Esophagus muscularis mucosa (tissue), 4 donors: ENCODE measurements around the gene SLC25A36. TPM values are rescaled to one million over a fixed set of nuclear protein-coding genes. Genes with fewer than 3 reads are reported as not detected.
A peak's percentile ranks its signal among the peaks of the same experiment; 100 is the strongest.
"Not testable (repeated sequence)": the region's sequence is repeated elsewhere in the genome, so short reads cannot be mapped to it uniquely, and the experiment has no call there.

ENCODE experiments used
- DNase-seq: peaks from one replicate; pipeline ENCODE4 v3.0.0-alpha.2; 2017; ENCODE audit errors: extremely low spot score
- H3K27ac ChIP-seq, 4 donors: fragments of 200-600 bp; sonication (generic); replicated peaks in 1 of 4; 1 replicate in 3 of 4; 2 replicates in 1 of 4; pipeline ENCODE4 v1.5.1; 2016 to 2019; ENCODE audit warnings: mild to moderate bottlenecking in 1 of 4
- H3K27me3 ChIP-seq, 4 donors: fragments of 200-600 bp; sonication (generic); one replicate each; pipeline versions ENCODE4 v1.5.1 to v1.6.0; 2016 to 2019
- H3K36me3 ChIP-seq, 4 donors: fragments of 200-600 bp; sonication (generic); one replicate each; pipeline ENCODE4 v1.5.1; 2016 to 2019
- H3K4me1 ChIP-seq, 4 donors: fragments of 200-600 bp; sonication (generic); one replicate each; pipeline ENCODE4 v1.5.1; 2016 to 2019
- H3K4me3 ChIP-seq, 4 donors: fragments of 200-600 bp; sonication (generic); 1 replicate in 2 of 4; 2 replicates in 2 of 4; pipeline ENCODE4 v1.5.1; 2016 to 2019; ENCODE audit warnings: mild to moderate bottlenecking in 4 of 4, moderate library complexity in 1 of 4
- H3K9me3 ChIP-seq, 4 donors: fragments of 200-600 bp; sonication (generic); 1 replicate in 3 of 4; 2 replicates in 1 of 4; pipeline ENCODE4 v1.5.1; 2016 to 2019
- CTCF ChIP-seq, 3 experiments: fragments of 200-600 bp in 2 of 3; fragments of 450-650 bp in 1 of 3; sonication (generic) in 2 of 3; IDR thresholded peaks; one replicate each; pipeline ENCODE4 v1.5.1; 2017 to 2019; ENCODE audit warnings: antibody characterized with exemption in 3 of 3, mild to moderate bottlenecking in 2 of 3, moderate library complexity in 1 of 3
- EP300 ChIP-seq: sonication (generic); formaldehyde crosslinking; IDR thresholded peaks from one replicate; pipeline ENCODE4 v1.6.1; 2017; ENCODE audit warnings: antibody characterized with exemption
- POLR2A ChIP-seq: fragments of 450-650 bp; IDR thresholded peaks from one replicate; pipeline ENCODE4 v1.6.1; 2017; ENCODE audit warnings: antibody characterized with exemption, moderate library complexity, mild to moderate bottlenecking, low read depth
- POLR2AphosphoS5 ChIP-seq, 2 donors: sonication (generic); formaldehyde crosslinking; IDR thresholded peaks; one replicate each; pipeline ENCODE4 v1.6.1; 2017; ENCODE audit warnings: antibody characterized with exemption in 2 of 2
- WGBS: methylation state at CpG from one replicate; pipeline ENCODE4 v1.1.5; 2018; 5-methylcytosine and 5-hydroxymethylcytosine counted together
- intact Hi-C: fragments of 100-400 bp; cut with DNase I; formaldehyde crosslinking; loops from one replicate; pipeline ENCODE4 v1.15.1; 2023
- total RNA-seq, 4 donors: library from RNA; depleted of rRNA; stranded (reverse); fragments of >200 nt; gene quantifications; one replicate each; pipeline versions ENCODE4 v1.1.0 to v1.2.1, GENCODE V29; 2016

Gene SLC25A36
- total RNA-seq, 4 donors from 2014 or later = 42.8 to 56.9 (median 53.8) TPM

GRCh38 chr3:140972833-140973232, 31.2 kb downstream of the SLC25A36 start:
- intact Hi-C loops = loop anchor here (5.0 kb wide), 1 partner anchor 71 kb away; no protein-coding TSS in a partner anchor
- Histone ChIP-seq H3K4me3 (no peak overlapping the region), H3K27ac (no peak overlapping the region), H3K9me3 (no peaks in the 10 kb centered on the region), H3K36me3 (peaks cover 12 to 35% (median 25%) of the 10 kb centered on the region in 4 donors), H3K27me3 (no peaks in the 10 kb centered on the region), H3K4me1 (peaks cover 0 to 6% (median 0%) of the 10 kb centered on the region in 4 donors)
- peak; percentile 23 to 43 (median 29) for TF ChIP-seq CTCF (IDR thresholded peaks at IDR 0.05)
- TF ChIP-seq POLR2A = no peak
- no peak for DNase-seq

DNA sequence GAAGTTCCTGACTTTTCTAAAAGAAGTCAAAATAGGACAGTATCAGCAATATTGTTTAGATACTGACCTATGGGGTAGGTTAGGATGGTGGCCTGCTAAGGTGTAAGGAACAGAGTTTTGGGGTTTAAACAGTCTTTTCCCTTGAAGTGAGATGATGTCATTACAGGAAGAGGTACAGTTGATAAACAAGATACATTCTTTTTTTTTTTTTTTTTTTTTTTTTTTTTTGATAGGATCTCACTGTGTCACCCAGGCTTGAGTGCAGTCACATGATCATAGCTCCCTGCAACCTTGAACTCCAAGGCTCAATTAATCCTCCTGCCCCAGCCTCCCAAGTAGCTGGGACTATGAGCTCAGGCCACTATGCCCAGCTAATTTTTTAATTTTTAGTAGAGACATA, 33.3 kb downstream of the SLC25A36 start:
- Histone ChIP-seq H3K36me3 (peaks cover 12 to 42% (median 27%) of the 10 kb centered on the region in 4 donors), H3K4me1 (peaks cover 0 to 6% (median 0%) of the 10 kb centered on the region in 4 donors), H3K27ac (no peak overlapping the region), H3K27me3 (no peaks in the 10 kb centered on the region), H3K9me3 (no peaks in the 10 kb centered on the region), H3K4me3 (no peak overlapping the region)
- intact Hi-C loops = loop anchor here (5.0 kb wide), 1 partner anchor 73 kb away; no protein-coding TSS in a partner anchor
- no peak for TF ChIP-seq CTCF (IDR thresholded peaks at IDR 0.05)
- no peak for TF ChIP-seq POLR2AphosphoS5 (IDR thresholded peaks at IDR 0.05)
- no peak for TF ChIP-seq POLR2A
- TF ChIP-seq EP300 = no peak
- no peak for DNase-seq

DNA sequence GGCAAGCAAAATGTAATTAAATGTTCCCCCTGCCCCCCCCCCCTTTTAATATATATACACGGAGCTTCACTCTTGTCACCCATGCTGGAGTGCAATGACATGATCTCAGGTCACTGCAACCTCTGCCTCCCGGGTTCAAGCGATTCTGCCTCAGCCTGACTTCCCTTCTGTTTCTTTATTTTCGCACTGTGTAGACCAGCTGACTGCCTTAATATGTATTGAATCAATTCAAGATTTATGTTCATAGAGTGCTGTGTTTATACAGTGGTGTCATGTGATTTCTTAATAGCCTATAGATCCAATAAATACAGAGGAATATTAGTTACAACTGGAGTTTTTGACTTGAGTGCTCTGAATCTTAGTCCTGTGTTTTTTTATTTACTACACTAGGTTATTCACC, 39.0 kb downstream of the SLC25A36 start:
- Histone ChIP-seq H3K36me3 (peaks cover 12 to 28% (median 13%) of the 10 kb centered on the region in 4 donors), H3K9me3 (peaks cover 0 to 12% (median 9%) of the 10 kb centered on the region in 4 donors), H3K4me3 (no peak overlapping the region), H3K4me1 (peaks cover 0 to 6% (median 1%) of the 10 kb centered on the region in 4 donors), H3K27ac (no peak overlapping the region), H3K27me3 (no peaks in the 10 kb centered on the region)
- no peak for DNase-seq
- TF ChIP-seq CTCF (IDR thresholded peaks at IDR 0.05) (no peak), EP300 (no peak), POLR2A (no peak), POLR2AphosphoS5 (IDR thresholded peaks at IDR 0.05) (no peak)
- WGBS = 69% methylated on average over 4 of the region's 4 CpGs
- intact Hi-C loops = no loop called here

- H3K27me3 ChIP-seq, H3K4me1 ChIP-seq, H3K4me3 ChIP-seq, H3K36me3 ChIP-seq, H3K27ac ChIP-seq, intact Hi-C loops, DNase-seq: not testable (repeated sequence)
- H3K9me3 ChIP-seq = peaks cover 0 to 26% (median 16%) of the 10 kb centered on the region in 4 donors
- WGBS = 84% methylated on average over 5 of the region's 5 CpGs
Observed at GRCh38 chr3:140987792-140988191, 46.2 kb downstream of the SLC25A36 start.

- TF ChIP-seq POLR2A (no peak), CTCF (IDR thresholded peaks at IDR 0.05) (no peak), EP300 (no peak), POLR2AphosphoS5 (IDR thresholded peaks at IDR 0.05) (no peak)
- no peaks in the 10 kb centered on the region for H3K27me3 ChIP-seq
- no peak overlapping the region for H3K4me3 ChIP-seq
- no peak overlapping the region for H3K27ac ChIP-seq
- no peak for DNase-seq
- H3K9me3 ChIP-seq = peaks cover 0 to 6% (median 0%) of the 10 kb centered on the region in 4 donors
- 88% methylated on average over 1 of the region's 1 CpG for WGBS
- H3K36me3 ChIP-seq = no peaks in the 10 kb centered on the region
- no peaks in the 10 kb centered on the region for H3K4me1 ChIP-seq
- intact Hi-C loops = no loop called here
Observed at GRCh38 chr3:140994316-140994715, 52.7 kb downstream of the SLC25A36 start.

- H3K9me3 ChIP-seq, H3K27me3 ChIP-seq, H3K4me3 ChIP-seq, H3K36me3 ChIP-seq, intact Hi-C loops, DNase-seq, H3K4me1 ChIP-seq, H3K27ac ChIP-seq: not testable (repeated sequence)
- 90% methylated on average over 2 of the region's 2 CpGs for WGBS
Observed at GRCh38 chr3:140994861-140995260, 53.2 kb downstream of the SLC25A36 start.
